Loucy (cell line): Measurements from ENCODE around the gene DRC7.

Experiments used
- H2AFZ ChIP-seq: fragments of 200-600 bp; sonication (generic); 2 replicates; pipeline ENCODE4 v1.6.0; 2016; ENCODE audit warnings: antibody characterized with exemption, mild to moderate bottlenecking, low read length, moderate library complexity
- H3F3A ChIP-seq: fragments of 200-600 bp; 2 replicates; pipeline ENCODE4 v1.6.0; 2016; ENCODE audit warnings: antibody characterized with exemption, low read depth, mild to moderate bottlenecking
- H3K27me3 ChIP-seq: fragments of 200-600 bp; sonication (generic); 2 replicates; pipeline ENCODE4 v1.6.1; 2014; ENCODE audit warnings: low read length, mild to moderate bottlenecking; ENCODE audit not compliant: insufficient read depth, poor library complexity, severe bottlenecking
- H3K36me3 ChIP-seq: fragments of 200-600 bp; sonication (generic); 2 replicates; pipeline ENCODE4 v1.6.1; 2016; ENCODE audit warnings: low read length; ENCODE audit not compliant: insufficient read depth
- H3K4me1 ChIP-seq: fragments of 200-600 bp; sonication (generic); 2 replicates; pipeline ENCODE4 v1.5.1; 2014; ENCODE audit warnings: low read length, mild to moderate bottlenecking; ENCODE audit not compliant: insufficient read depth, poor library complexity, severe bottlenecking
- H3K4me2 ChIP-seq: fragments of 200-600 bp; sonication (generic); 2 replicates; pipeline ENCODE4 v1.6.0; 2014; ENCODE audit warnings: antibody characterized with exemption, low read length, low read depth, mild to moderate bottlenecking; ENCODE audit not compliant: poor library complexity, severe bottlenecking
- H3K4me3 ChIP-seq: fragments of 200-600 bp; sonication (generic); 2 replicates; pipeline ENCODE4 v1.5.1; 2014; ENCODE audit warnings: low read length, mild to moderate bottlenecking, mixed read lengths; ENCODE audit not compliant: poor library complexity, severe bottlenecking
- H3K79me2 ChIP-seq: fragments of 200-600 bp; sonication (generic); 2 replicates; pipeline ENCODE4 v1.6.1; 2014; ENCODE audit warnings: low read length; ENCODE audit not compliant: insufficient read depth
- H3K9ac ChIP-seq: fragments of 200-600 bp; sonication (generic); 2 replicates; pipeline ENCODE4 v1.6.0; 2014; ENCODE audit warnings: mild to moderate bottlenecking, low read depth, low read length, moderate library complexity; ENCODE audit not compliant: poor library complexity, severe bottlenecking
- H3K9me2 ChIP-seq: fragments of 200-600 bp; sonication (generic); replicated peaks from 2 replicates; pipeline ENCODE4 v1.6.1; 2016; ENCODE audit warnings: low read depth, low read length, mixed read lengths
- H3K9me3 ChIP-seq: fragments of 200-600 bp; sonication (generic); 2 replicates; pipeline ENCODE4 v1.6.1; 2014; ENCODE audit warnings: mild to moderate bottlenecking, antibody characterized with exemption, low read length, low read depth; ENCODE audit not compliant: insufficient read depth
- H4K20me1 ChIP-seq: fragments of 200-600 bp; sonication (generic); 2 replicates; pipeline ENCODE4 v1.6.0; 2014; ENCODE audit warnings: antibody characterized with exemption, low read length, mild to moderate bottlenecking; ENCODE audit not compliant: insufficient read depth, poor library complexity, severe bottlenecking
- EZH2phosphoT487 ChIP-seq: fragments of 200-600 bp; IDR thresholded peaks from 2 replicates; pipeline ENCODE4 v1.6.1; 2018; ENCODE audit warnings: antibody characterized with exemption, mild to moderate bottlenecking, moderate library complexity, borderline replicate concordance
- TF ChIP-seq, protein P1 (sequence below): fragments of 200-600 bp; sonication (generic); conservative IDR thresholded peaks from 2 replicates; pipeline ENCODE4 v1.5.1; 2014; ENCODE audit warnings: mild to moderate bottlenecking, antibody characterized with exemption, low read length

DRC7 gene

DNA sequence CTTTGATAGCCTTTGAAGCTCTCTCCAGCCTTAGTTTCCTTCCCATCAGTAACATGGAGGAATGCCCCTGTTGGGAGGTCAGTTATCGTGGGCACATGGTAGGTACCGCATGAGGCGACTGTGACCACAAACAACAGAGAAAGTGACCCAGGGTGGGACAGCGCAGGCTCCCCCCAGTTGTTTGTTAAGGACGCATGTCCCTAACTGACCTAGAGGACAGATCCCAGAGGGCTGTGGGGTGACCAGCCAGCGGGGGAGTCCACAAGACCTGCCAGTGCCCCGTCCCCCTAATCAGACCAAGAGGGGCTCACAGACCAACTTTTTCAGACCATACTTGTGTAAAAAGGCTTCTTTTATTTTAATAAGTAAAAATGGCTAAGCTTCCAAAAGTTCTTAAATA lies 63.3 kb downstream of the DRC7 start:
- H3K36me3 ChIP-seq: peaks cover 4% of the 10 kb centered on the region; the same call in 1 of the 2 replicates
- no peaks in the 10 kb centered on the region for H3K27me3 ChIP-seq
- H2AFZ ChIP-seq: no peak overlapping the region
- no peaks in the 10 kb centered on the region for H3K9me2 ChIP-seq
- H3K9ac ChIP-seq: no peak overlapping the region
- no peak overlapping the region for H3K4me2 ChIP-seq
- no peaks in the 10 kb centered on the region for H3K4me1 ChIP-seq
- H3F3A ChIP-seq: no peaks in the 10 kb centered on the region
- no peak overlapping the region for H3K4me3 ChIP-seq
- no peaks in the 10 kb centered on the region for H3K79me2 ChIP-seq
- TF ChIP-seq, protein P1, sequence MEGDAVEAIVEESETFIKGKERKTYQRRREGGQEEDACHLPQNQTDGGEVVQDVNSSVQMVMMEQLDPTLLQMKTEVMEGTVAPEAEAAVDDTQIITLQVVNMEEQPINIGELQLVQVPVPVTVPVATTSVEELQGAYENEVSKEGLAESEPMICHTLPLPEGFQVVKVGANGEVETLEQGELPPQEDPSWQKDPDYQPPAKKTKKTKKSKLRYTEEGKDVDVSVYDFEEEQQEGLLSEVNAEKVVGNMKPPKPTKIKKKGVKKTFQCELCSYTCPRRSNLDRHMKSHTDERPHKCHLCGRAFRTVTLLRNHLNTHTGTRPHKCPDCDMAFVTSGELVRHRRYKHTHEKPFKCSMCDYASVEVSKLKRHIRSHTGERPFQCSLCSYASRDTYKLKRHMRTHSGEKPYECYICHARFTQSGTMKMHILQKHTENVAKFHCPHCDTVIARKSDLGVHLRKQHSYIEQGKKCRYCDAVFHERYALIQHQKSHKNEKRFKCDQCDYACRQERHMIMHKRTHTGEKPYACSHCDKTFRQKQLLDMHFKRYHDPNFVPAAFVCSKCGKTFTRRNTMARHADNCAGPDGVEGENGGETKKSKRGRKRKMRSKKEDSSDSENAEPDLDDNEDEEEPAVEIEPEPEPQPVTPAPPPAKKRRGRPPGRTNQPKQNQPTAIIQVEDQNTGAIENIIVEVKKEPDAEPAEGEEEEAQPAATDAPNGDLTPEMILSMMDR: no peak
- TF ChIP-seq EZH2phosphoT487: no peak
- H3K9me3 ChIP-seq: no peaks in the 10 kb centered on the region
- no peaks in the 10 kb centered on the region for H4K20me1 ChIP-seq

DNA sequence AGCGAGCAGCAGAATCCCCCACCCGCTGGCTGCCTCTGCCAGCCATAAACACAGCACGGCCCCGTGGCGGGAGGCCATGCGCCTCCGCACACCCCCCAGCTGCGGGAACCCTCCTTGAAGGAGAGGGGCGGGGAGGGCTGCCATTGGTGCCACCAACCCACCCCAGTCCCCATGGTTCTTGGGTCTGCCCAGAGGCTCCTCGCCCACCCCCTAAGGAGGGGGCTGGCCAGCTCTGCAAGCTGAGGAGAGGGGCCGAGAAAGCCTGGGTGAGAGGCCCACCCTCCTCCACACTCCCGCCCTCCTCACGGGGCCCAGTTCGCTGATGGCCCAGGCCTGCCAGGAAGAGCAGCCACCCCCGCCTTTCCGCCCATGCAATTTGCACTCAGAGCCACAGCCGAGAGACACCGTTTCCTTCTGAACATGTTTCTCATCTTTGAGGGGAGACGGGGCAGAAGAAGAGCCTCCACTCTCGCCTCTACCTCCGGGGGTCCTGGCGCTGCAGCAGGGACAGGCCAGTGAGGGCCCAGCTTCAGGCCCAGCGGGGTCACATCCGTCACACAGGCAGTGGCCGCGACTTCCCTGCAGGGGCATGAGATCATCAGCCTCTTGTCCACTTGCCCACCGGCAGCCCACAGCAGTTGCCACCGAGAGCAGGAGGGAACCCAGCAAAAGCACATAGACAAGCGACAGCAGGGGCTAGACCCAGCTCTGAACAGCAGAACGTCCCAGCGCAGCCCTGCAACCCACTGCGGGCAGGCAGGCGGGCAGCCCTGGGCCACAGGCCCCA lies 63.9 kb downstream of the DRC7 start:
- no peak overlapping the region for H3K4me2 ChIP-seq
- H3K9ac ChIP-seq: no peak overlapping the region
- H3K27me3 ChIP-seq: no peaks in the 10 kb centered on the region
- no peaks in the 10 kb centered on the region for H3K79me2 ChIP-seq
- H3K9me3 ChIP-seq: no peaks in the 10 kb centered on the region
- H4K20me1 ChIP-seq: no peaks in the 10 kb centered on the region
- no peak overlapping the region for H2AFZ ChIP-seq
- no peak for TF ChIP-seq EZH2phosphoT487
- TF ChIP-seq, protein P1: no peak
- peaks cover under 1% of the 10 kb centered on the region; the same call in 1 of the 2 replicates for H3K36me3 ChIP-seq
- H3F3A ChIP-seq: no peaks in the 10 kb centered on the region
- H3K9me2 ChIP-seq: no peaks in the 10 kb centered on the region
- no peaks in the 10 kb centered on the region for H3K4me1 ChIP-seq
- no peak overlapping the region for H3K4me3 ChIP-seq

- Histone ChIP-seq H3K9ac (no peak overlapping the region), H3K4me3 (no peak overlapping the region), H3K79me2 (no peaks in the 10 kb centered on the region), H2AFZ (no peak overlapping the region), H3K4me2 (no peak overlapping the region), H3K27me3 (no peaks in the 10 kb centered on the region), H3K9me3 (no peaks in the 10 kb centered on the region), H4K20me1 (no peaks in the 10 kb centered on the region), H3K9me2 (no peaks in the 10 kb centered on the region), H3K36me3 (no peaks in the 10 kb centered on the region; the same call in 1 of the 2 replicates), H3K4me1 (no peaks in the 10 kb centered on the region), H3F3A (no peaks in the 10 kb centered on the region)
- no peak for TF ChIP-seq EZH2phosphoT487
- TF ChIP-seq, protein P1: no peak
Measured at GRCh38 chr16:57759131-57759530, 64.5 kb downstream of the DRC7 start.
